ENCODE measurements around the gene CPSF4L. TPM values are rescaled to one million over a fixed set of nuclear protein-coding genes. Genes with fewer than 3 reads are reported as not detected.

Gene CPSF4L
- total and polyA plus RNA-seq, 2 donors from 2014 or later = not detected

GRCh38 chr17:73232587-73233373 is 28.9 kb downstream of the CPSF4L start:
- intact Hi-C loops (cut with DNase I) = no loop called here
- Histone ChIP-seq H3K9me3 (ENCODE audit: control insufficient read depth in 2 of 3, insufficient read depth in 1 of 3, low read length in 3 of 3) (no peaks in the 10 kb centered on the region), H3K27me3 (ENCODE audit: control insufficient read depth, insufficient read depth, low read length) (no peaks in the 10 kb centered on the region), H3K4me1 (ENCODE audit: control insufficient read depth in 2 of 3, insufficient read depth in 2 of 3, low read depth in 1 of 3, low read length in 3 of 3) (peaks cover 0 to 15% (median 10%) of the 10 kb centered on the region in 3 donors), H3K4me3 (ENCODE audit: low read length in 3 of 3) (peak overlapping the region; percentile 77 to 96 (median 86)), H3K9ac (ENCODE audit: low read length in 3 of 3) (peak overlapping the region; percentile 9 to 90 (median 70)), H3K27ac (ENCODE audit: low read depth in 2 of 2, low read length in 2 of 2) (peak overlapping the region; percentile 26 to 47), H3K36me3 (ENCODE audit: control insufficient read depth in 2 of 3, insufficient read depth in 3 of 3, low read length in 3 of 3) (peaks cover 5 to 12% (median 10%) of the 10 kb centered on the region in 3 donors)
- TF ChIP-seq CTCF (IDR thresholded peaks at IDR 0.05; ENCODE audit: borderline replicate concordance, extremely low read depth, insufficient read depth) = no peak
- DNase-seq (peak in 3 of 5 donors; percentile 51 to 86 (median 58)), FAIRE-seq (no peak)

GRCh38 chr17:73231841-73232586 is 29.7 kb downstream of the CPSF4L start:
- no peaks in the 10 kb centered on the region for H3K27me3 ChIP-seq (ENCODE audit: control insufficient read depth, insufficient read depth, low read length)
- FAIRE-seq (no peak), DNase-seq (peak; percentile 98 to 99 (median 98))
- H3K9me3 ChIP-seq (ENCODE audit: control insufficient read depth in 2 of 3, insufficient read depth in 1 of 3, low read length in 3 of 3) = no peaks in the 10 kb centered on the region
- peak overlapping the region; percentile 26 to 47 for H3K27ac ChIP-seq (ENCODE audit: low read depth in 2 of 2, low read length in 2 of 2)
- peak overlapping the region; percentile 14 to 90 (median 70) for H3K9ac ChIP-seq (ENCODE audit: low read length in 3 of 3)
- peaks cover 0 to 15% (median 15%) of the 10 kb centered on the region in 3 donors for H3K4me1 ChIP-seq (ENCODE audit: control insufficient read depth in 2 of 3, insufficient read depth in 2 of 3, low read depth in 1 of 3, low read length in 3 of 3)
- intact Hi-C loops (cut with DNase I) = no loop called here
- peak overlapping the region; percentile 77 to 96 (median 86) for H3K4me3 ChIP-seq (ENCODE audit: low read length in 3 of 3)
- no peak for TF ChIP-seq CTCF (IDR thresholded peaks at IDR 0.05; ENCODE audit: borderline replicate concordance, extremely low read depth, insufficient read depth)
- peaks cover 5 to 12% (median 10%) of the 10 kb centered on the region in 3 donors for H3K36me3 ChIP-seq (ENCODE audit: control insufficient read depth in 2 of 3, insufficient read depth in 3 of 3, low read length in 3 of 3)

- no peaks in the 10 kb centered on the region for H3K9me3 ChIP-seq (ENCODE audit: control insufficient read depth in 2 of 3, insufficient read depth in 1 of 3, low read length in 3 of 3)
- DNase-seq (peak in 3 of 5 donors; percentile 28 to 50 (median 50)), FAIRE-seq (no peak)
- peak overlapping the region; percentile 14 to 70 (median 59) for H3K9ac ChIP-seq (ENCODE audit: low read length in 3 of 3)
- H3K4me1 ChIP-seq (ENCODE audit: control insufficient read depth in 2 of 3, insufficient read depth in 2 of 3, low read depth in 1 of 3, low read length in 3 of 3) = peaks cover 0 to 17% (median 15%) of the 10 kb centered on the region in 3 donors
- H3K27ac ChIP-seq (ENCODE audit: low read depth in 2 of 2, low read length in 2 of 2) = no peak overlapping the region
- no peak for TF ChIP-seq CTCF (IDR thresholded peaks at IDR 0.05; ENCODE audit: borderline replicate concordance, extremely low read depth, insufficient read depth)
- H3K36me3 ChIP-seq (ENCODE audit: control insufficient read depth in 2 of 3, insufficient read depth in 3 of 3, low read length in 3 of 3) = peaks cover 5 to 10% (median 5%) of the 10 kb centered on the region in 3 donors
- no peaks in the 10 kb centered on the region for H3K27me3 ChIP-seq (ENCODE audit: control insufficient read depth, insufficient read depth, low read length)
- intact Hi-C loops (cut with DNase I) = no loop called here
- H3K4me3 ChIP-seq (ENCODE audit: low read length in 3 of 3) = peak overlapping the region; percentile 77 to 96 (median 86)
These were observed 30.3 kb downstream of the CPSF4L start for GRCh38 chr17:73231395-73231794.
